ENCODE data around the gene ST3GAL3. TPM values are rescaled to one million over a fixed set of nuclear protein-coding genes. Genes with fewer than 3 reads are reported as not detected.

ST3GAL3 gene
- total RNA-seq, 1 experiment from 2014 or later, result 20.0 TPM

GRCh38 chr1:43847290-43847689, 140.0 kb downstream of the ST3GAL3 start:
- no TSS peak for BruUV-seq (replicated peaks)
- DNase-seq, result no peak
- CTCF ChIA-PET, result no interaction called here
- TF ChIP-seq CTCF (IDR thresholded peaks at IDR 0.05; ENCODE audit: unreplicated experiment), result no peak
- intact Hi-C loops (cut with micrococcal nuclease; ENCODE audit: unreplicated experiment), result no loop called here
- H3K27ac Mint-ChIP-seq (ENCODE audit: unreplicated experiment), result no peak overlapping the region
- H3K27me3 Mint-ChIP-seq (ENCODE audit: unreplicated experiment), result no peaks in the 10 kb centered on the region
- H3K4me3 Mint-ChIP-seq (ENCODE audit: low read depth, unreplicated experiment), result no peak overlapping the region
- peaks cover 4% of the 10 kb centered on the region for H3K36me3 Mint-ChIP-seq (ENCODE audit: insufficient read depth, unreplicated experiment)
- H3K4me1 Mint-ChIP-seq (ENCODE audit: low read depth, unreplicated experiment), result peaks cover 5% of the 10 kb centered on the region
- peaks cover under 1% of the 10 kb centered on the region for H3K9me3 Mint-ChIP-seq (ENCODE audit: low read depth, unreplicated experiment)

GRCh38 chr1:43847882-43848281, 140.5 kb downstream of the ST3GAL3 start:
- no TSS peak for BruUV-seq (replicated peaks)
- no peak overlapping the region for H3K4me3 Mint-ChIP-seq (ENCODE audit: low read depth, unreplicated experiment)
- no peak for TF ChIP-seq CTCF (IDR thresholded peaks at IDR 0.05; ENCODE audit: unreplicated experiment)
- peaks cover 11% of the 10 kb centered on the region for H3K4me1 Mint-ChIP-seq (ENCODE audit: low read depth, unreplicated experiment)
- H3K27me3 Mint-ChIP-seq (ENCODE audit: unreplicated experiment), result no peaks in the 10 kb centered on the region
- H3K36me3 Mint-ChIP-seq (ENCODE audit: insufficient read depth, unreplicated experiment), result peaks cover under 1% of the 10 kb centered on the region
- CTCF ChIA-PET, result interaction anchor here (0.7 kb wide), 1 partner anchor 12 kb away, joined by 11 read pairs; no protein-coding TSS in a partner anchor
- no peaks in the 10 kb centered on the region for H3K9me3 Mint-ChIP-seq (ENCODE audit: low read depth, unreplicated experiment)
- no peak for DNase-seq
- H3K27ac Mint-ChIP-seq (ENCODE audit: unreplicated experiment), result no peak overlapping the region
- intact Hi-C loops (cut with micrococcal nuclease; ENCODE audit: unreplicated experiment), result no loop called here

- H3K36me3 Mint-ChIP-seq (ENCODE audit: insufficient read depth, unreplicated experiment), result no peaks in the 10 kb centered on the region
- CTCF ChIA-PET, result interaction anchor here (0.6 kb wide), 1 partner anchor 1021 kb away, joined by 3 read pairs; no protein-coding TSS in a partner anchor
- intact Hi-C loops (cut with micrococcal nuclease; ENCODE audit: unreplicated experiment), result loop anchor here (5.0 kb wide), 2 partner anchors 52 to 83 kb away; partner anchors contain the start of gene ARTN
Observed at GRCh38 chr1:43849670-43850069, 142.3 kb downstream of the ST3GAL3 start.

GRCh38 chr1:43850591-43851233, 143.4 kb downstream of the ST3GAL3 start:
- TF ChIP-seq CTCF (IDR thresholded peaks at IDR 0.05; ENCODE audit: unreplicated experiment), result no peak
- Mint-ChIP-seq H3K9me3 (ENCODE audit: low read depth, unreplicated experiment) (no peaks in the 10 kb centered on the region), H3K4me1 (ENCODE audit: low read depth, unreplicated experiment) (peaks cover 30% of the 10 kb centered on the region), H3K27me3 (ENCODE audit: unreplicated experiment) (no peaks in the 10 kb centered on the region), H3K36me3 (ENCODE audit: insufficient read depth, unreplicated experiment) (no peaks in the 10 kb centered on the region), H3K27ac (ENCODE audit: unreplicated experiment) (no peak overlapping the region), H3K4me3 (ENCODE audit: low read depth, unreplicated experiment) (no peak overlapping the region)
- intact Hi-C loops (cut with micrococcal nuclease; ENCODE audit: unreplicated experiment), result loop anchor here (5.0 kb wide), 2 partner anchors 53 to 82 kb away; partner anchors contain the start of gene ARTN
- CTCF ChIA-PET, result interaction anchor here (0.6 kb wide), 1 partner anchor 183 kb away, joined by 3 read pairs; no protein-coding TSS in a partner anchor
- no peak for DNase-seq
- no TSS peak for BruUV-seq (replicated peaks)

More at GRCh38 chr1:43849670-43850069, 142.3 kb downstream of the ST3GAL3 start:
- BruUV-seq (replicated peaks), result no TSS peak
- peaks cover 29% of the 10 kb centered on the region for H3K4me1 Mint-ChIP-seq (ENCODE audit: low read depth, unreplicated experiment)
- H3K27ac Mint-ChIP-seq (ENCODE audit: unreplicated experiment), result no peak overlapping the region
- H3K4me3 Mint-ChIP-seq (ENCODE audit: low read depth, unreplicated experiment), result no peak overlapping the region
- no peak for DNase-seq
- TF ChIP-seq CTCF (IDR thresholded peaks at IDR 0.05; ENCODE audit: unreplicated experiment), result no peak
- no peaks in the 10 kb centered on the region for H3K27me3 Mint-ChIP-seq (ENCODE audit: unreplicated experiment)
- no peaks in the 10 kb centered on the region for H3K9me3 Mint-ChIP-seq (ENCODE audit: low read depth, unreplicated experiment)
